Naive thymus-derived CD8-positive, alpha-beta T cell (primary cell): Measurements from ENCODE around the gene IRF2BPL. TPM values are rescaled to one million over a fixed set of nuclear protein-coding genes. Genes with fewer than 3 reads are reported as not detected.

Source experiments
- ATAC-seq, 2 donors: fragments of 150-1000 bp; cut with Tn5 transposase in 1 of 2; sonication (Bioruptor Pico), chemical (Tn5 transposase) in 1 of 2; 1 replicate in 1 of 2; 2 replicates in 1 of 2; pipeline ENCODE4 v1.10.0; 2021; ENCODE audit warnings: mild to moderate bottlenecking in 2 of 2, moderate library complexity in 2 of 2
- POLR2A ChIA-PET: fragments of 350-600 bp; sonication (Branson Sonifier 250); formaldehyde crosslinking; loops from one replicate; lab custom pipeline; 2021; ENCODE audit warnings: antibody characterized with exemption; lab: Charles Lee
- DNase-seq, 10 donors: peaks; one replicate each; pipeline versions ENCODE4 v3.0.0 to v3.0.0-alpha.2; 2020 to 2022
- H3K27ac Mint-ChIP-seq, 10 donors: one replicate each; pipeline ENCODE4 v1.8.0; 2020 to 2022; ENCODE audit warnings: mild to moderate bottlenecking in 10 of 10, mixed read lengths in 10 of 10, moderate library complexity in 4 of 10, inconsistent platforms in 1 of 10
- H3K27me3 Mint-ChIP-seq, 5 donors: one replicate each; pipeline ENCODE4 v1.8.0; 2021 to 2022; ENCODE audit warnings: mixed read lengths in 5 of 5
- H3K36me3 Mint-ChIP-seq, 3 donors: one replicate each; pipeline ENCODE4 v1.8.0; 2020 to 2022; ENCODE audit warnings: mixed read lengths in 3 of 3, mild to moderate bottlenecking in 2 of 3, inconsistent platforms in 1 of 3
- H3K4me1 Mint-ChIP-seq, 4 donors: one replicate each; pipeline ENCODE4 v1.8.0; 2021 to 2022; ENCODE audit warnings: mixed read lengths in 4 of 4
- H3K4me3 Mint-ChIP-seq, 10 donors: one replicate each; pipeline ENCODE4 v1.8.0; 2020 to 2022; ENCODE audit warnings: mild to moderate bottlenecking in 10 of 10, mixed read lengths in 10 of 10, moderate library complexity in 6 of 10, inconsistent platforms in 1 of 10
- H3K9me3 Mint-ChIP-seq, 9 donors: one replicate each; pipeline ENCODE4 v1.8.0; 2020 to 2022; ENCODE audit warnings: mixed read lengths in 9 of 9, mild to moderate bottlenecking in 3 of 9, inconsistent platforms in 1 of 9, moderate library complexity in 1 of 9
- polyA plus RNA-seq, 3 donors: library from polyadenylated mRNA; unstranded; fragments of 300-500 nt; fragmentation: Illumina TruSeq; gene quantifications; one replicate each; pipeline ENCODE4 v1.2.3, GENCODE V29; 2021
- total RNA-seq, 8 experiments: library from RNA in 2 of 8; stranded (reverse) in 2 of 8; gene quantifications; one replicate each; pipeline ENCODE4 v1.2.3 and lab custom pipeline; 2021 to 2026

Gene IRF2BPL
- total and polyA plus RNA-seq, 5 experiments from 2014 or later = 1.9 to 26.5 (median 3.3) TPM

GRCh38 chr14:77003960-77004710 is 24.4 kb downstream of the IRF2BPL start:
- H3K36me3 Mint-ChIP-seq = no peaks in the 10 kb centered on the region
- no peak overlapping the region for H3K4me3 Mint-ChIP-seq
- ATAC-seq = no peak
- no peak for DNase-seq
- H3K4me1 Mint-ChIP-seq = peaks cover 7 to 17% (median 10%) of the 10 kb centered on the region in 4 donors
- no peak overlapping the region for H3K27ac Mint-ChIP-seq
- peaks cover 0 to 4% (median 0%) of the 10 kb centered on the region in 5 donors for H3K27me3 Mint-ChIP-seq
- H3K9me3 Mint-ChIP-seq = peaks cover 0 to 2% (median 0%) of the 10 kb centered on the region in 9 donors
- POLR2A ChIA-PET = no interaction called here

GRCh38 chr14:77002889-77003288 is 25.6 kb downstream of the IRF2BPL start:
- Mint-ChIP-seq H3K9me3 (peaks cover 0 to 2% (median 0%) of the 10 kb centered on the region in 9 donors), H3K27me3 (peaks cover 0 to 4% (median 0%) of the 10 kb centered on the region in 5 donors), H3K4me3 (no peak overlapping the region), H3K4me1 (peaks cover 7 to 24% (median 10%) of the 10 kb centered on the region in 4 donors), H3K36me3 (no peaks in the 10 kb centered on the region), H3K27ac (peak overlapping the region in 1 of 10 donors; percentile 69)
- DNase-seq (no peak), ATAC-seq (no peak)
- POLR2A ChIA-PET = no interaction called here

- Mint-ChIP-seq H3K4me1 (peaks cover 7 to 29% (median 10%) of the 10 kb centered on the region in 4 donors), H3K27ac (no peak overlapping the region), H3K4me3 (no peak overlapping the region), H3K36me3 (no peaks in the 10 kb centered on the region), H3K9me3 (peaks cover 0 to 2% (median 0%) of the 10 kb centered on the region in 9 donors), H3K27me3 (peaks cover 0 to 4% (median 0%) of the 10 kb centered on the region in 5 donors)
- DNase-seq (no peak), ATAC-seq (no peak)
- POLR2A ChIA-PET = no interaction called here
Measured at GRCh38 chr14:77002335-77002734, 26.2 kb downstream of the IRF2BPL start.

- H3K4me3 Mint-ChIP-seq = peak overlapping the region; percentile 40 to 81 (median 66)
- peak; percentile 35 to 42 for ATAC-seq
Measured at GRCh38 chr14:77000340-77001270, 27.9 kb downstream of the IRF2BPL start.

GRCh38 chr14:76998910-76999309 is 29.6 kb downstream of the IRF2BPL start:
- POLR2A ChIA-PET = interaction anchor here (0.6 kb wide), 1 partner anchor 68 kb away, joined by 3 read pairs; no protein-coding TSS in a partner anchor
- Mint-ChIP-seq H3K27me3 (peaks cover 0 to 6% (median 0%) of the 10 kb centered on the region in 5 donors), H3K4me1 (peaks cover 6 to 24% (median 12%) of the 10 kb centered on the region in 4 donors), H3K27ac (no peak overlapping the region), H3K4me3 (no peak overlapping the region), H3K9me3 (peaks cover 0 to 2% (median 0%) of the 10 kb centered on the region in 9 donors), H3K36me3 (no peaks in the 10 kb centered on the region)
- ATAC-seq (no peak), DNase-seq (no peak)

More at GRCh38 chr14:77000340-77001270, 27.9 kb downstream of the IRF2BPL start:
- Mint-ChIP-seq H3K4me1 (peaks cover 8 to 28% (median 9%) of the 10 kb centered on the region in 4 donors), H3K36me3 (no peaks in the 10 kb centered on the region), H3K9me3 (peaks cover 0 to 2% (median 0%) of the 10 kb centered on the region in 9 donors), H3K27me3 (peaks cover 0 to 6% (median 0%) of the 10 kb centered on the region in 5 donors), H3K27ac (peak overlapping the region in 7 of 10 donors; percentile 48 to 83 (median 58))
- DNase-seq = peak in 1 of 10 donors; percentile 5
- POLR2A ChIA-PET = no interaction called here

- no peak for DNase-seq
- H3K4me1 Mint-ChIP-seq = peaks cover 8 to 24% (median 13%) of the 10 kb centered on the region in 4 donors
- POLR2A ChIA-PET = no interaction called here
- peaks cover 0 to 6% (median 0%) of the 10 kb centered on the region in 5 donors for H3K27me3 Mint-ChIP-seq
- no peaks in the 10 kb centered on the region for H3K36me3 Mint-ChIP-seq
- ATAC-seq = no peak
- no peak overlapping the region for H3K4me3 Mint-ChIP-seq
- H3K27ac Mint-ChIP-seq = no peak overlapping the region
- peaks cover 0 to 2% (median 0%) of the 10 kb centered on the region in 9 donors for H3K9me3 Mint-ChIP-seq
Measured at GRCh38 chr14:76997257-76997970, 31.1 kb downstream of the IRF2BPL start.

- H3K27me3 Mint-ChIP-seq = peaks cover 0 to 6% (median 0%) of the 10 kb centered on the region in 5 donors
- DNase-seq (no peak), ATAC-seq (no peak)
- H3K9me3 Mint-ChIP-seq = peaks cover 0 to 2% (median 0%) of the 10 kb centered on the region in 9 donors
- POLR2A ChIA-PET = interaction anchor here (1.1 kb wide), 1 partner anchor 10 kb away, joined by 4 read pairs; no protein-coding TSS in a partner anchor
- no peak overlapping the region for H3K4me3 Mint-ChIP-seq
- no peak overlapping the region for H3K27ac Mint-ChIP-seq
- H3K36me3 Mint-ChIP-seq = no peaks in the 10 kb centered on the region
- peaks cover 8 to 24% (median 13%) of the 10 kb centered on the region in 4 donors for H3K4me1 Mint-ChIP-seq
Measured at GRCh38 chr14:76996563-76997146, 31.9 kb downstream of the IRF2BPL start.

- ATAC-seq = no peak
- H3K4me3 Mint-ChIP-seq = no peak overlapping the region
- peaks cover 3 to 17% (median 7%) of the 10 kb centered on the region in 4 donors for H3K4me1 Mint-ChIP-seq
- peaks cover 0 to 2% (median 0%) of the 10 kb centered on the region in 5 donors for H3K27me3 Mint-ChIP-seq
- POLR2A ChIA-PET = interaction anchor here (1.0 kb wide), 1 partner anchor 12 kb away, joined by 3 read pairs; no protein-coding TSS in a partner anchor
- H3K27ac Mint-ChIP-seq = peak overlapping the region in 2 of 10 donors; percentile 37 to 79
- no peak for DNase-seq
- H3K36me3 Mint-ChIP-seq = no peaks in the 10 kb centered on the region
- no peaks in the 10 kb centered on the region for H3K9me3 Mint-ChIP-seq
Measured at GRCh38 chr14:76995279-76996035, 33.1 kb downstream of the IRF2BPL start.

GRCh38 chr14:76993752-76994151 is 34.8 kb downstream of the IRF2BPL start:
- H3K4me1 Mint-ChIP-seq = peaks cover 0 to 14% (median 6%) of the 10 kb centered on the region in 4 donors
- no peaks in the 10 kb centered on the region for H3K36me3 Mint-ChIP-seq
- ATAC-seq (no peak), DNase-seq (no peak)
- POLR2A ChIA-PET = interaction anchor here (1.1 to 1.2 kb wide), 2 partner anchors 20 to 34 kb away, joined by 3 read pairs; no protein-coding TSS in a partner anchor
- H3K4me3 Mint-ChIP-seq = no peak overlapping the region
- H3K9me3 Mint-ChIP-seq = no peaks in the 10 kb centered on the region
- H3K27me3 Mint-ChIP-seq = peaks cover 0 to 2% (median 0%) of the 10 kb centered on the region in 5 donors
- H3K27ac Mint-ChIP-seq = no peak overlapping the region

GRCh38 chr14:76990084-76990483 is 38.4 kb downstream of the IRF2BPL start:
- no peak overlapping the region for H3K4me3 Mint-ChIP-seq
- peak overlapping the region in 2 of 10 donors; percentile 54 to 58 for H3K27ac Mint-ChIP-seq
- H3K9me3 Mint-ChIP-seq = no peaks in the 10 kb centered on the region
- no peaks in the 10 kb centered on the region for H3K27me3 Mint-ChIP-seq
- ATAC-seq (no peak), DNase-seq (no peak)
- peaks cover 5 to 20% (median 13%) of the 10 kb centered on the region in 4 donors for H3K4me1 Mint-ChIP-seq
- H3K36me3 Mint-ChIP-seq = no peaks in the 10 kb centered on the region
- POLR2A ChIA-PET = no interaction called here
